ENCODE measurements around the gene ERC1.
"Not testable (repeated sequence)": the region's sequence is repeated elsewhere in the genome, so short reads cannot be mapped to it uniquely, and the experiment has no call there.

ERC1 gene

DNA sequence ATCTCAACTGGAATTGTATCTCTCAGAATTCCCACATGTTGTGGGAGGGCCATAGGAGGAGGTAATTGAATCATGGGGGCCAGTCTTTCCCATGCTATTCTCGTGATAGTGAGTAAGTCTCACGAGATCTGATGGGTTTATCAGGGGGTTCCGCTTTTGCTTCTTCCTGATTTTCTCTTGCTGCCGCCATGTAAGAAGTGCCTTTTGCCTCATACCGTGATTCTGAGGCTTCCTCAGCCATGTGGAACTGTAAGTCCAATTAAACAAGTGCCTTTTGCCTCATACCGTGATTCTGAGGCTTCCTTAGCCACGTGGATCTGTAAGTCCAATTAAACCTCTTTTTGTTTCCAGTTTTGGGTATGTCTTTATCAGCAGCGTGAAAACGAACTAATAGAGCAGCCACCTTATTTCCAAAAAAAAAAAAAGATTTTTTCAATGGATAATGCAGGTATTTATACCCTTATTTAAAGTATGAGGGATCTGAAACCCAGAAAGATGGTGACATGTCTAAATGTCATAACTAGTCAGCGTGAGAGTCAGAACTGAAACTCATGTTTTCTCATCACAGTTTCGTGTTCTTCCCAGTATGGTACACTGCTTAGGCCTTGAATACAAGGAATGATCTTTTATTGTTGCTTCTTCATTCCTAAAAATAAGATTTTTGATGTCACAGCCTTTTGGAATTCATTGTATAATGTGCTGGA, 89.6 kb downstream of the ERC1 start:
- no peak for DNase-seq

DNA sequence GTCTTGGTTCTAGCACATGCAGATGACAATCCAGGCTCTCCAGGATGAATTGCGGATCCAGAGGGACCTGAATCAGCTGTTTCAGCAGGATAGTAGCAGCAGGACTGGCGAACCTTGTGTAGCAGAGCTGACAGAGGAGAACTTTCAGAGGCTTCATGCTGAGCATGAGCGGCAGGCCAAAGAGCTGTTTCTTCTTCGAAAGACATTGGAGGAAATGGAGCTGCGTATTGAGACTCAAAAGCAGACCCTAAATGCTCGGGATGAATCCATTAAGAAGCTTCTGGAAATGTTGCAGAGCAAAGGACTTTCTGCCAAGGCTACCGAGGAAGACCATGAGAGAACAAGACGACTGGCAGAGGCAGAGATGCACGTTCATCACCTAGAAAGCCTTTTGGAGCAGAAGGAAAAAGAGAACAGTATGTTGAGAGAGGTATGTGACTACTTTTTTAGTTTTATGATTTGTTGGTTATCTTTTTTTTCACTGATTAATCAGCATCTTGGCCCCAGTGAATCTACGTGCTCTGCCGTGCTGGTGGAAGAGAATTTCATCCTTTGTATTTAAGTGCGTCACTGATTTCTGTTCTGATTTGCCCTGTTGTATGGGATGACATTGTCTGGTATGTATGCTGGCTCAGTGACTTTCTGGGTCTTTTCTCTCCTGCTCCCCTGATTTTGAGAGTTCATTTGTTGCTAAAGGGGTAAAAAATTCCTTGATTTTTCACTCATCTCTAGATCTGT, 92.3 kb downstream of the ERC1 start:
- DNase-seq = no peak

DNA sequence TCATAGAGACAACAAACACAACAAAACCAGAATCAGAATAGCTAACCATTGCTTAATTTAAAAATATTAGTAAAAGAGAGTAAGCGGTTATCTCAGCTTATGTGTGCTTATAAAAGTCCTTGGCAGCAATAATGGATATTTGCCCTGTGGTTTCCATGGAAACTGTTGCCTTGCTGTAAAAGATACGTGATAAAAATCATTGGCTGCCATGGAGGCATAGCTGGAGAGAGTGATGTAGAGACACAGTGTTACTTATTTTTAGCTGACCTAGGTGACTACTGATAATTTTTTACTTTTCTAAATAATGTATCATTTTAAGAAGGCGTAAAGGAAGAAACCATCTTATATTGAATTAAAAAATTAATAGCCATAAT, 92.9 kb downstream of the ERC1 start:
- DNase-seq = no peak

DNA sequence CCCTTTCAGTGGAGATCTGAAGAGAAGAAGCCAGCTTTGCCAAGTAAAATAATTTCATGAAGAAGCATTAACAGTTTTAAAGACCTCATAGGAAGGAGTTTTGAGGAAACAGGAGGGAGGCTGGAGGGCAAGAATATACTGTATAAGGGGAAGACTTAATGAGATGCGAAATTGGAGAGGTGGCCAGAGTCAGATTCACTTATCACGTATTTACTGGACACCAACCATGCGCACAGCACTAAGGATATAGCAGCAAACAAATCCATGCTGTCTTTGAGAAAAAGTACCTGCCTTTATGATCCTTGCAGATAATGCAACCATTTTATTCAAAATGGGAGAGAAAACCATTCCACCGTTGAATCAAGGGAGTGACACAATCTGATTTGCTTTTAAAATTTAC, 100.3 kb downstream of the ERC1 start:
- DNase-seq = no peak

DNA sequence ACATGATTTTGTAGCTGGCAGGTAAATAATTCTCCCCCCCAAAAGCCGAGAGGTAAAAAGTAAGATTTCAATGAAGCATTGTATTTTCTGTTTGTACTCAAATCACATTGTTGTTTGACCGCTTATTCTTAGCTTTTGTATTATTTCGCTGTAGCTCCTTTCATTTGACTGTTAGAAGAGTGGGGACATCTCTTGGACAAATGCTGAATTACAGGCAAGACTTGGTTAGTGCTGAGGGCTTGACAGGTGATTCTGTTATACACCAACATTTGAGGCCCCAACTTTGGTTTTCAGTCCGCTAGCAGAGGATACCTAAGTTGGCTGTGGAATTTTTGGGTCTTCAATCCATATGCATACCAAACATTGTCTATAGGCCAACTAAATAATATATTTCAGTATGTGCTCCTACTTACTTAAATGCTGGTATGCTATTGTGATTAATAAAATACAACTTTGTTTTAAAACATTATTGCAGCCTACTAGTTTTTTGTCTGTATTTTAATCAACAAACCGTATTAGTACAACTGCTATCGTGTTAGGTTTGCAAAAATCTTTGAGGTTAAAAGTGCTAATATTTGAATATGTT, 102.2 kb downstream of the ERC1 start:
- DNase-seq = peak; percentile 4 to 6

DNA sequence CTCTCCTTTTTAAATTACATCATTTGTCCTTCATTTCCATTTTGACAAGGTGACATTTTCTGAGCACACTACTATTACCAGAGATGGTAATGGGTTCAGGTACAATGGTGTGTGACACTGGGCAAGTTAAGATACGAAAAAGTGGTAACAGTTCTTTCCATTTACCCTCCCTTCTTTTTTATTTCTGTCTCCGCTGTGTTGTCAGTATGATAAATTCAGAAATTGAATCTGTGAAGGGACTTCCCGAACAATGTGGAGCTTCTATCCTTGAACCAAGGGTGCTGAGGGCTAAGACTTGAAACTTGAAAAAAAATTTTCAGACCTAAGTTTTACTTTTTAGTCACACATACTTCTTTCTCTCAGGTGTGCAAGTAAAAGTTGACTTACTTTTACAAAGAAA, 103.7 kb downstream of the ERC1 start:
- DNase-seq = no peak

DNA sequence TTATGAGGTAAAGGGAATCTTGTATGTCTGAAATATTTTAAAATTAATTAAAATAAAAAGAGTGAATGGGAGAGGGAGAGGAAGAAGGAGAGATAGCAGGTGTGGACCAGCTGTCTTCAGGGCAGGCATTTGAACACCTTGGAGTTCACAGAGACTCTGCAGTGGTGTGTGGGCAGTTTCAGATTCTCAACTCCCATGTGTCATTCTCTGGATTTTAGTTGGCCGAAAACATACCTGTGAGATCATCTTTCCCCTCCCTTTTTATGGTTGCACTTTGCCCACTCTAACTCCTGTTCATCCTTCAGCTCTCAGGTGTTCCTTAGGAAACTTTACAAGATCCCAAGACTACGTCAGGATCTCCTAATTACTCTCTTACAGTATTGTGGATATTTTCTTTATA, 108.1 kb downstream of the ERC1 start:
- no peak for DNase-seq

DNA sequence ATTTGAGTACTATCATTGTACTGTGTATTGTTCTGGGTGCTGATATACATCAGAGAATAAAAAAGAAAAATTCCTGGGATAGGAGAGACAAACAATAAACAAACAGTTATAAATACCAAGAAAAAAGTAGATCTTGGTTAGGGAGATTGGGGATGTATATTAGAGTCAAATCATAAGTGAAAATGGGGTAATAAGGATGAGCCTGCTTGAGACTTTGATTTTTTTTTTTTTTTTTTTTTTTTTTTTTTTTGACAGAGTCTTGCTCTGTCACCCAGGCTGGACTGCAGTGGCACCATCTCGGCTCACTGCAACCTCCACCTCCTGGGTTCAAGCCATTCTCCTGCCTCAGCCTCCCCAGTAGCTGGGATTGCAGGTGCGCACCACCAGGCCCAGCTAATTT, 108.6 kb downstream of the ERC1 start:
- DNase-seq = not testable (repeated sequence)

DNA sequence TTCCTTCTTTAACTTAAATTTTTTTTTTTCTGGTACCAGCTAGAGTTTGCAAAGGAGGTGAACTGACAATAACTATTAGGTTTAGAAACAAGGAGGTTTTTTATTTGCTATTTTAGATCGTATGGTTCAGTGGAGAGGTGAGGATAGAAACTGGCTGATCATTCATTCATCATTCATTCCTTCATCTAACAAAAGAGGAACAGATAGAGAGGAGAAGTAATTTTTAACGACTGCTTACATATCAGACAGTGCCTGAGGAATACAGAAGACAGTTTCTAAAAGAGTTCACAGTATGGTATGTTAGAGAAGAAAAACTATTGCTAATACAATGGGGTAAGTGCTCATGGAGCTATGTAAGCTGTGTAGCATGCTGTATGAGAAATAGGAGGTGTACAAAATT, 111.1 kb downstream of the ERC1 start:
- no peak for DNase-seq

DNA sequence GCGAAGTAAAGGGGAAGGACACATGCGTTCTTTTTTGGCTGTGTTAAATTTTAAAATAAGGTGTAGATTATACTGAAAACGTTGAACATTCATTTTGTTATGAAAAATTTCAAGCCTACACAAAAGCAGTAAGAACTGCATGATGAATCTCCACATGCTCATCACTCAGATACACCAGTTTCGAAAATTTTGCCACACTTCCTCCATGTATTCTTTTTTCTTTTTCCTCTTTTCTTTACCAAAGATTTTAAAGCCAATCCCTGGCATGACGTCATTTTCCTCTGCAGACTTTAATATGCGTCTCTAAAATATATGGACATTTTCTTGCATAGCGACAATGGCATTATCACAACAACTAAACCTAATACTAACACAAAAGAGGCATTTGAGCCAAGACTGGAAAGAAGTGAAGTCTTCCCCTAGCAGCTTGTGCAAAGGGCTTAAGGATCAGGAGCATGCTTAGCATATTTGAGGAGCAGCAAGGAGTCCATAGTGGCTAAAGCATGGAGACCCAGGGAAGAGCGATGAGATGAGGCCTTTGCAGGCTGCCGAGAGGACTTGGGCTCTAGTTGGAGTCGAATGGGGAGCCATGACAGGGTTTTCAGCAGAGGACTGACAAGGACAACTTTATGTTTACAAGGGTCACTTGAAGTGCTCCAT, 111.9 kb downstream of the ERC1 start:
- DNase-seq = no peak

DNA sequence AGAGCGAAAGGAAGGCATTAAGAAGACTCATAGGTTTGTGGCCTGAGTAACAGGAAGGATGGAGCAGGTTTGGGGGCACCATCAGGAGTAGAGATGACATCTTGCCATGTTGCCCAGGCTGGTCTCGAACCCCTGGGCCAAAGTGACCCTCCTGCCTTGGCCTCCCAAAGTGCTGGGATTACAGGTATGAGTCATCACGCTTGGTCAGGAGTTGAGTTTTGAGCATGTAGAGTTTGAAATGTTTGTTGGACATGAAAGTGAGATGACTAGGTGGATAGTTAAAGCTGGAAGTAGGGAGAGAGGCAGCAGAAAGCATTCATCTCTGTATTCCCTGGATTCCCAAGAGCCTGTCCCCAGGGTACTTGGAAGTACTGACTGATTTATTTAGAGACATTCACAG, 112.6 kb downstream of the ERC1 start:
- no peak for DNase-seq

DNA sequence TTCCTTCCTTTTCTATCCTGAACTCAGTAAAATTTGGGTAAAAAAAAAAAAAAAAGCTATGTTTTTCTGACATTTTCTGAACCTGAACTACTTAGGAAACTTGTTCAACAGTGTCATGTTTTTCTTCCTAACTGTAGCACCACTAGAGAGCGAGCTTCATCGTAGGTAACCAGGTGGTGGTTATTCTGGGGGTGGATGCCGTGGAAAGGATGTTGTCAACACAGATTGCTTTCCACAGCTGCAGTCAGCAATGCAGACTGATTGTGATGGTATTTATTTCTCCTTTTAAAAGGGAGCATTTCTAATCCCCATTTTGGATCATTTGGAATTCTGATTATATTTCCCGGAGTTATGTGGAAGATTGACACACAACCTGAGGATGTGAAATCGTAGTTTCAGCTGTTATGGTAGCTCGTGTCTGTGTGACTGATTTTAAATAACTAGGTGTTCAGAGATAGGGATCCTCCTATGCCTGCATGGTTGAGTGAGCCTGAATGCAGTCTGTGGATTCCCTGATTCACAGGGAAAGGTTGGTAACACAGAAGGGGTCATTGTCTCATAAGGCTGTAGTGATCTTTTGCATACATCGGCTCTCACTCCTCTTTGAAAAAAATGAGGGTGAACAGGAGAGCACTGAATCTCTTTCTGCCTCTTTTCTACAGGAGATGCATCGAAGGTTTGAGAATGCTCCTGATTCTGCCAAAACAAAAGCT, 113.2 kb downstream of the ERC1 start:
- peak; percentile 7 to 21 for DNase-seq

DNA sequence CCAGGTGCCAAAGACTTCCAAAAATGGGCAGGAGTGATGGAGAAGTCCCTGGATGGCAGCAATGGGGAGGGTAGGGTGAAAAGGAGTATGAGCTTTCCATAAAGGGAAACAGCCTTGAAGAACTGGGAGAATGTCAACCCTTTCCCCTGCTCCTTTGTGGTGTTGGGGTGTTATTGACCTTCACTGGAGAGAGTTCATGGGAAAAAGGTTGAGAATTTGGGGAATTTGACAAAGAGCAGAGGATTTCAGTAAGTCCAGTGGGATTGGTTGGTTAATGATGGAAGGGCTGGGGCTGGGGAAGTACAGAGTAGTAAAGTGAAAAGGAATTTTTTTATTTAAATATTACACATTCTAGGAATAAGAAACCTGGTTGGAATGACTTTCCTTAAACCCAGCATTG, 116.6 kb downstream of the ERC1 start:
- no peak for DNase-seq

DNA sequence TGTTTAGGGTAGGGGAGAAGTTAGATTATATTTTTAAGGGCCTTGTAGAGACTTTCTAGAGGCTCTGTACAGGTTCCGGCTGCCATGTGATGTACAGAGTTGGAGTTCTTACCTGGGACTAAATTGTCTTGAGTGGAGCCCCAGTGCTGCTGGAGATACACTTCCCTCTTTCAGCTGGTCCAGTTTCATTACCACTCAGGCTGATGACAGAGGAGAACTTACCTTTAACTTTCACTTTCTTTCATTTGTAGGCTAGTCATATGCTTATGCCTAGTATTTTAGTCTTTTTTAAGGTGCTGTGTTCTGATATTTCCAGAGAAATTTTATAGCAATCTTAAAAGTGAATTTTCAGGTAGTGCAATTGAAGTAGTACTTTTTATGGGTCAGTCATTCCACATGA, 117.3 kb downstream of the ERC1 start:
- DNase-seq = no peak

DNA sequence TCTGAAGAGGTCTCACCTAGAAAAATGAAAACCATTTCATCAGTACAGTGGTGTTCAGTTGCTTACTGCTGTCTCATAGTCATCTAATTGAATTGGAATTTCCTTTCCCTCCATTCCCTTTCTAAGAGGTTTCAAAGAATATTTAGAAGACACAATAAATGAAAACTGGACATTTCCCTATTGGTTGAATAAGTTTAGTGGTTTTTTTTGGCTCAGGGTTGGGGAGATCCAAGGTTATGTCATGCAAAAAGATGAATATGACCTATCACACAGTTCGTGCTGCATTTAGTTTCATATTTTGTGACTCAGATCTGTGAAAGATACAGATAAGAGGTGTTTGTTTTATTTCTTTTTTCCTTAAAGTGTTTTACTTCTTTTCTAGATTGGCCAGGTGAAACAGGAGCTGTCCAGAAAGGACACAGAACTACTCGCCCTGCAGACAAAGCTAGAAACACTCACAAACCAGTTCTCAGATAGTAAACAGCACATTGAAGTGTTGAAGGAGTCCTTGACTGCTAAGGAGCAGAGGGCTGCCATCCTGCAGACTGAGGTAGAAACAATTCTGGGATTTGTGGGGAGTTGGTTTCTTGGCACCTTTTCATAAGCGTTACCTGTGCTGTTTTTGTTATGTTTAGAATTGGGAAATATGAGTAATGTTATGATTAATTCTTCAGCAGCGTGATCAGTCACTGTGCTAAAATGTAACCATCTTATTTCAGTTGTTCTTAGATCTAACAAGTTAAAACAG, 124.6 kb downstream of the ERC1 start:
- no peak for DNase-seq

DNA sequence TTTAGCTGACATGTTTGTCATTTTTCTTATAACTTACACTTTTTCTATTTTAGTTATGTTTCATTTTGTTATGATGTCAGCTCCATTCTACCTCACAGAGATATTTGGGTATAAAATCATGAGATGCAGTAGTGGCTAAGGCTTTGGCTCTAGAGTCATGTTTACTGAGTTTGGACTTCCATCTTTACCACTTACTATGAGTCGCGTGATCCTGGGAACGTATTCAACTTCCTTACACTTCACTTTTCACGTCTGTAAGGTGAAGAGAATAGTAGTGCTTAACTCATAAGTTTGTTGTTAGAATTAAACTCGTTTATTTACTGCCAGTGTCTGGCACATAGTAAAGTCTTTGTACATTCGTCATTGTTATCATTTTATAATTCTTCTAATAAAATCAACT, 126.3 kb downstream of the ERC1 start:
- no peak for DNase-seq

DNA sequence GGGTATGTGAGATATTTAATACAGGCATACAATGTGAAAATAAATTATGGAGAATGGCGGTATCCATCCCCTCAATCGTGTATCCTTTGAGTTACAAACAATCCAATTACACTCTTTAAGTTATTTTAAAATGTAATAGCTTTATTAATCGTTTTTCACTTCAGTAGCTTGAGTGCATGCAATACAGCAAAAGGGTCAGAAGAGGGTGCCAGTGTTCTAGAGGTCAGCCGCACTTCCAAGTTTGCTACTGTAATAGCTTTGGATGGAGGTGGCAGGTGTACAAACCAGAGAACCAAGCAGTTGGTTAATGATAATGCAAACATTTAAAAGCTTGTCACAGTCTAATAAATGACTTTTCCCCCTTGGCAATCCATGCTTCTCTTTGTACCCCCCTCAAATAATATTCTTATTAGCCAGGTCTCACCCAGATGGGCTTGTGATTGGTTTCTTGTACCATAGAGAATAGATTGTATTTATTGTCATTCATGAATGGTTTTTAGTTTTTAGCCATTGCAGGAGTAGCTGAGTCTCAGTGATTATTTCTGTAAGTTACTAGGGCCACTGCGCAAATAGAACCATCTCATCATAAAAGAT, 127.0 kb downstream of the ERC1 start:
- peak; percentile 42 to 61 for DNase-seq

DNA sequence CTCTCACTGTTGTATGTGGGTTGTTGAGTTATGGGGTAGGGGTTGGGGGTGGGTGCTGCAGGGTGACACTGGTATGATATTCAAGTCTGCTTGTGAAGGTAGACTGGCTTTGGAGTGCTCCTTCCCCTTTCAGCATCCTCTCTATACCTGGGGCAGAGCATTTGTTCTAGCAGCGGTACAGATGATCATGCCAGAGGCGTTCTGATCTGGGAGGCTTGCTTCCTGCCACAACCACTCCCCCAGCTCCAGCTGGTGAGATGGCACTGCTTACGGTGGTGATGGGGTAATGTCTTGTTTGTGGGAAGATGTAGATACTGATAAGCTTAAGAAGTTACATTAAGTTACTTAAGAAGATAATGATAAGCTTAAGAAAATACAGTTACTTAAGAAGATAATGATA, 131.8 kb downstream of the ERC1 start:
- no peak for DNase-seq

DNA sequence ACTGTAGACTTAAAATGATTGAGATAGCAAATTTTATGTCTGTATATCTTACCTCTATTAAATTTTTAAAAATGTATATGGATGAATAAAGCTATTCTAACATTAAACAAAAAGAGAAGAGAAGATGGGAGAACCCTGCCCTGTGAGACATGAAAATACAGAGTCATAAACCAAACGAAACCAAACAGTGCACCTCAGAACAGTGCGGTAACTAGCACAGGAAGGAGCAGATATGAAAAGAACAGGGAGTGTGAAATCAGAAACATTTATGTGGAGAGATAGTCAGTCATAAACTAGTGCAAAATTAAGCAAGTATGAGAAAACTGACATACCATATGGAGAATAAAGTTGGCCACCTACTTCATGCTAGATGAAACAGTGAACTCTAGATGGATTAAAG, 135.1 kb downstream of the ERC1 start:
- DNase-seq = no peak

DNA sequence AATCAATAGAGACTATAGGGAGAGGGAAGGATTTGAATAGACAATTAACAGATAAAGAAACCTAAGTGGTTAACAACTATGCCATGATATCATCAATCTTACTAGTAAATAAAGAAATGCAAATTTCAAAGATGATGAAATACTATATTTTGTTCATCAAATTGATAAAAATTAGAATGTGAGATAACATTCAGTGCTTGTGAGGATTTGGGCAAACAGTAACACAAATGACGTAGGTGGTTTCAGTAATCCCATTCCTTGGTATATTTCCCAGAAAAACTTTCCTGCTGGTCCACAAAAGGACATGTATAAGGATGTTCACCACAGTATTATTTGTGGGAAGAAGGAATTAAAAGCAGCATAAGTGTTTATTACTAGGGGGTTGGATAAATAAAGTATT, 136.0 kb downstream of the ERC1 start:
- DNase-seq = no peak

DNA sequence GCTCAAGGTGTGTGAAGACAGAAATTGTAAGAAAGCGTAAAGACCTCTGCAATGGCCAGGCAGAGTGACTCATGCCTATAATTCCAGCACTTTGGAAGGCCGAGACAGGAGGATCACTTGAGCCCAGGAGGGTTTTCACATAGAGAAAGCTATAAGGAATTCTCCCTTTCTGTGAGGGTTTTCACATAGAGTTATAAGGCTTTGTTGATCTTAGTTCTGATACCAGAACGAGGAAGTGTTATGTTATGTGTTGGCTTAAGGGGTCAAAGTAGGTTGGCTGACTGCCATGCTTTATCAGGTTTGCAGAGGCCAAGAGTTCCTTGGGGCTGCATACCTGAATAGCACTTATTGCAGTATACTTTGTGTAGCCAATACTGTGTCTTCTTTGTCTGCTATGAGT, 139.1 kb downstream of the ERC1 start:
- DNase-seq = no peak

DNA sequence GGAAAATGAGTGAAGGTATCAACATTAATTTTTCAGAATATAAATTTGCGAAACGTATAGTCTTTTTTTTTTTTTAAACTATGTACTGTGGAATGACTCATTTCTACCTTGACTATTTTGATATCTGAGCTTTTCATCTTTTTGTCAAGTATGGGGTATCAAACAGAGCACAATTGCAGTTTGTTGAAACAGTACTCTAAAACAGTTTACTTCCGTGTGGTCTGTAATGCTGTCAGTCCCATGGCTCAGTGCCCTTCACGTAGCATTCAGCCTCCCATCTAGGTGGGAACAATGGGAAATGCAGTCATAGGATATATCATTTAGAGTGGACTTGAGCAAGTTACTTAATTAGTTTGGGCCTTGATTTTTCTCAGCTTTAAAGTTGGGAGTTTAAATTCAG, 139.5 kb downstream of the ERC1 start:
- no peak for DNase-seq
